Breast epithelium (tissue), 4 donors: Measurements from ENCODE around the gene TEX51. TPM values are rescaled to one million over a fixed set of nuclear protein-coding genes. Genes with fewer than 3 reads are reported as not detected.

ENCODE experiments used
- DNase-seq, 2 donors: peaks; one replicate each; pipeline ENCODE4 v3.0.0-alpha.2; 2019; ENCODE audit warnings: low spot score in 2 of 2
- H3K27ac ChIP-seq, 2 donors: fragments of 200-600 bp; sonication (generic) in 1 of 2; one replicate each; pipeline ENCODE4 v1.5.1; 2016 to 2019; ENCODE audit warnings: mild to moderate bottlenecking in 1 of 2
- H3K27me3 ChIP-seq, 2 donors: fragments of 200-600 bp; sonication (generic) in 1 of 2; one replicate each; pipeline versions ENCODE4 v1.5.1 to v1.6.0; 2017 to 2019; ENCODE audit warnings: control low read depth in 1 of 2, mild to moderate bottlenecking in 1 of 2
- H3K36me3 ChIP-seq: fragments of 200-600 bp; one replicate; pipeline ENCODE4 v1.5.1; 2019
- H3K4me1 ChIP-seq, 2 donors: fragments of 200-600 bp; sonication (generic); one replicate each; pipeline ENCODE4 v1.5.1; 2016 to 2019; ENCODE audit warnings: control low read depth in 1 of 2
- H3K4me3 ChIP-seq, 3 donors: fragments of 200-600 bp; sonication (generic); 1 replicate in 2 of 3; 2 replicates in 1 of 3; pipeline ENCODE4 v1.5.1; 2016 to 2019; ENCODE audit warnings: mild to moderate bottlenecking in 3 of 3, moderate library complexity in 2 of 3
- H3K9me3 ChIP-seq, 2 donors: fragments of 200-600 bp; sonication (generic) in 1 of 2; one replicate each; pipeline ENCODE4 v1.5.1; 2016 to 2019; ENCODE audit warnings: control low read depth in 1 of 2
- POLR2A ChIP-seq: fragments of 450-650 bp; IDR thresholded peaks from one replicate; pipeline ENCODE4 v1.6.1; 2016; ENCODE audit warnings: antibody characterized with exemption, mild to moderate bottlenecking, moderate library complexity
- POLR2AphosphoS5 ChIP-seq, 3 donors: sonication (generic); formaldehyde crosslinking; IDR thresholded peaks; one replicate each; pipeline ENCODE4 v1.6.1; 2017; ENCODE audit warnings: antibody characterized with exemption in 3 of 3
- intact Hi-C: fragments of 100-400 bp; cut with DNase I; formaldehyde crosslinking; loops from one replicate; pipeline ENCODE4 v1.15.1; 2023; ENCODE audit warnings: low total_unique reads
- total RNA-seq, 3 donors: library from RNA; depleted of rRNA; stranded (reverse); fragments of >200 nt; gene quantifications; one replicate each; pipeline ENCODE4 v1.1.0, GENCODE V29; 2016
- TF ChIP-seq, protein P1 (sequence below), 3 donors: fragments of 450-650 bp; IDR thresholded peaks; one replicate each; pipeline ENCODE4 v1.5.1; 2016 to 2017; ENCODE audit warnings: antibody characterized with exemption in 3 of 3, mild to moderate bottlenecking in 3 of 3, moderate library complexity in 3 of 3

The TEX51 gene
- total RNA-seq, 3 donors from 2014 or later, result not detected

DNA sequence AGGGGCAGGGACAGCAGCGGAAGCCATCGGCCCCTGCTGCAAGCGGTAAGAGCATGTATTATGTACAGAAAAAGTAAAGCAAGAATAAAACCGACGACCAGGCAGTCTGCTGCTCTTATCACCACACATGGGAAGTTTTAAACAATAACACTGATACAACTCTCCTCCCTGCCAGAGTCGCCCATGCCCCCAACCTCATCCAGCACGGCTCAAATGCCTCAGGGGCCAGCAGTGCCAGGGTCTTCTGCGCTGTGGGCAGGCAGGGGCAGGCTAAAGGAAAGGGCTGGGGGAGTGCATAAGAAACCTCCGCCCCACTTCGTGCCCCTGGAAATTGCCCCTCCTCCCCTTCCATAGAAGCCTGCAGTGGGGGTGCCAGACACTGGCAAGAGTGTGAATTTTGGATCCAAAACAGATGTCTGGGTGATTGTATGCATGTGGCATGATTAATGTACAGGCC is 10.1 kb downstream of the TEX51 start:
- DNase-seq, result peak in 1 of 2 donors; percentile 27
- H3K4me1 ChIP-seq, result no peaks in the 10 kb centered on the region
- H3K36me3 ChIP-seq, result no peaks in the 10 kb centered on the region
- H3K27ac ChIP-seq, result no peak overlapping the region
- intact Hi-C loops, result no loop called here
- H3K9me3 ChIP-seq, result peaks cover 0 to 19% of the 10 kb centered on the region in 2 donors
- peaks cover 0 to 9% of the 10 kb centered on the region in 2 donors for H3K27me3 ChIP-seq
- no peak for TF ChIP-seq POLR2AphosphoS5 (IDR thresholded peaks at IDR 0.05)
- TF ChIP-seq, protein P1, sequence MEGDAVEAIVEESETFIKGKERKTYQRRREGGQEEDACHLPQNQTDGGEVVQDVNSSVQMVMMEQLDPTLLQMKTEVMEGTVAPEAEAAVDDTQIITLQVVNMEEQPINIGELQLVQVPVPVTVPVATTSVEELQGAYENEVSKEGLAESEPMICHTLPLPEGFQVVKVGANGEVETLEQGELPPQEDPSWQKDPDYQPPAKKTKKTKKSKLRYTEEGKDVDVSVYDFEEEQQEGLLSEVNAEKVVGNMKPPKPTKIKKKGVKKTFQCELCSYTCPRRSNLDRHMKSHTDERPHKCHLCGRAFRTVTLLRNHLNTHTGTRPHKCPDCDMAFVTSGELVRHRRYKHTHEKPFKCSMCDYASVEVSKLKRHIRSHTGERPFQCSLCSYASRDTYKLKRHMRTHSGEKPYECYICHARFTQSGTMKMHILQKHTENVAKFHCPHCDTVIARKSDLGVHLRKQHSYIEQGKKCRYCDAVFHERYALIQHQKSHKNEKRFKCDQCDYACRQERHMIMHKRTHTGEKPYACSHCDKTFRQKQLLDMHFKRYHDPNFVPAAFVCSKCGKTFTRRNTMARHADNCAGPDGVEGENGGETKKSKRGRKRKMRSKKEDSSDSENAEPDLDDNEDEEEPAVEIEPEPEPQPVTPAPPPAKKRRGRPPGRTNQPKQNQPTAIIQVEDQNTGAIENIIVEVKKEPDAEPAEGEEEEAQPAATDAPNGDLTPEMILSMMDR (IDR thresholded peaks at IDR 0.05), result no peak
- no peak for TF ChIP-seq POLR2A
- no peak overlapping the region for H3K4me3 ChIP-seq

- Histone ChIP-seq H3K36me3 (no peaks in the 10 kb centered on the region), H3K9me3 (peaks cover 0 to 13% of the 10 kb centered on the region in 2 donors), H3K4me1 (no peaks in the 10 kb centered on the region), H3K4me3 (no peak overlapping the region), H3K27ac (no peak overlapping the region), H3K27me3 (peaks cover 0 to 9% of the 10 kb centered on the region in 2 donors)
- TF ChIP-seq, protein P1 (IDR thresholded peaks at IDR 0.05), result no peak
- TF ChIP-seq POLR2AphosphoS5 (IDR thresholded peaks at IDR 0.05) (no peak), POLR2A (no peak)
- no peak for DNase-seq
- intact Hi-C loops, result no loop called here
These were observed 10.7 kb downstream of the TEX51 start for GRCh38 chr2:126909366-126909765.

GRCh38 chr2:126909781-126910180 is 11.1 kb downstream of the TEX51 start:
- TF ChIP-seq, protein P1 (IDR thresholded peaks at IDR 0.05), result no peak
- TF ChIP-seq POLR2A, result no peak
- no peak for TF ChIP-seq POLR2AphosphoS5 (IDR thresholded peaks at IDR 0.05)
- H3K27me3 ChIP-seq, result peaks cover 0 to 9% of the 10 kb centered on the region in 2 donors
- H3K36me3 ChIP-seq, result no peaks in the 10 kb centered on the region
- peaks cover 0 to 8% of the 10 kb centered on the region in 2 donors for H3K9me3 ChIP-seq
- DNase-seq, result peak in 1 of 2 donors; percentile 14
- no peak overlapping the region for H3K27ac ChIP-seq
- intact Hi-C loops, result no loop called here
- H3K4me1 ChIP-seq, result no peaks in the 10 kb centered on the region
- H3K4me3 ChIP-seq, result no peak overlapping the region

- no peaks in the 10 kb centered on the region for H3K4me1 ChIP-seq
- DNase-seq, result no peak
- no peaks in the 10 kb centered on the region for H3K9me3 ChIP-seq
- no peak overlapping the region for H3K4me3 ChIP-seq
- peaks cover 0 to 9% of the 10 kb centered on the region in 2 donors for H3K27me3 ChIP-seq
- no peak overlapping the region for H3K27ac ChIP-seq
- no peaks in the 10 kb centered on the region for H3K36me3 ChIP-seq
- intact Hi-C loops, result no loop called here
- TF ChIP-seq, protein P1 (IDR thresholded peaks at IDR 0.05), result no peak
- no peak for TF ChIP-seq POLR2A
- no peak for TF ChIP-seq POLR2AphosphoS5 (IDR thresholded peaks at IDR 0.05)
These were observed 11.9 kb downstream of the TEX51 start for GRCh38 chr2:126910637-126911036.

DNA sequence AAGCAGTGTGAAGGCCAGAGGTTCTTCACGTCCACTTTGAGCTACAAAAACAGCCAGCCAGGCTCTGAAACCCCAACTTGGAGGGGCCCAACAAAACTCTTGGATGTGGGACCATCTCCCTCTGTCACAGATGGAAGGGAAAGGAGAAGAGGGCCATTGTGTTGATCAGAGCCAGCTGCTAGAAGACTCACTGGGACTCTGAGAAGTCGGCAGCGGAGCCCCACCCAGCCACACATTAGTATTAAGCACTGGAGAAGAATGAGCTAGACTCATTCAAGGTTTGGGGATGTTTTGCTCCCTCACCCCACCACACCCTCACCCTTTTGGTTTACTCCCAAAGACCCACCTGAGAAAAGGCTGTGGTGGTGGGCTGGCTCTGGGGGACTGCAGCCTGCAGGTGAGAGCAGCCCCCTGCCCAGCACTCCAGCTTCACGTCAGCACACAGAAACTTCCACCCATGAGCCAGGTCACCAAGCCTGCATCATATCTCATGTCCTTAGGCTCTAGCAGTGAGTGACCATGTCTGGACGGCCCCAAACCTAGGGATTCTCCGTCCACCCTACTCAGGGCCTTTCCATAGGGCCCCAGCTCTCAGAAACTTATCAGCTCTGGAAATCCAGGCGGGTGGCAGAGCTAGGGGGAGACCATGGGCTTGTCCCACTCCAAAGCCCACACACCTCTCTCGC is 12.6 kb downstream of the TEX51 start:
- Histone ChIP-seq H3K4me3 (no peak overlapping the region), H3K4me1 (no peaks in the 10 kb centered on the region), H3K36me3 (no peaks in the 10 kb centered on the region), H3K27me3 (peaks cover 0 to 9% of the 10 kb centered on the region in 2 donors), H3K27ac (no peak overlapping the region), H3K9me3 (no peaks in the 10 kb centered on the region)
- TF ChIP-seq POLR2AphosphoS5 (IDR thresholded peaks at IDR 0.05), result no peak
- TF ChIP-seq, protein P1 (IDR thresholded peaks at IDR 0.05), result no peak
- TF ChIP-seq POLR2A, result no peak
- DNase-seq, result peak in 1 of 2 donors; percentile 34
- intact Hi-C loops, result no loop called here
